ENCODE results near the gene FRMD7.

The FRMD7 gene

GRCh38 chrX:132086672-132087071 lies 41.1 kb downstream of the FRMD7 start:
- Histone ChIP-seq H3K4me1 (ENCODE audit: control insufficient read depth, insufficient read depth, low read length) (no peaks in the 10 kb centered on the region), H3K9me3 (ENCODE audit: control insufficient read depth, insufficient read depth, low read depth, low read length) (no peaks in the 10 kb centered on the region), H3K4me3 (ENCODE audit: low read depth, low read length) (no peak overlapping the region), H3K36me3 (ENCODE audit: control insufficient read depth in 2 of 2, insufficient read depth in 1 of 2, low read length in 2 of 2) (no peaks in the 10 kb centered on the region), H3K27ac (ENCODE audit: extremely low read depth, low read depth, low read length) (no peak overlapping the region)
- TF ChIP-seq MEIS1 (CRISPR knock-in tag; IDR thresholded peaks at IDR 0.05; ENCODE audit: borderline replicate concordance), result no peak
- TF ChIP-seq, protein P1, sequence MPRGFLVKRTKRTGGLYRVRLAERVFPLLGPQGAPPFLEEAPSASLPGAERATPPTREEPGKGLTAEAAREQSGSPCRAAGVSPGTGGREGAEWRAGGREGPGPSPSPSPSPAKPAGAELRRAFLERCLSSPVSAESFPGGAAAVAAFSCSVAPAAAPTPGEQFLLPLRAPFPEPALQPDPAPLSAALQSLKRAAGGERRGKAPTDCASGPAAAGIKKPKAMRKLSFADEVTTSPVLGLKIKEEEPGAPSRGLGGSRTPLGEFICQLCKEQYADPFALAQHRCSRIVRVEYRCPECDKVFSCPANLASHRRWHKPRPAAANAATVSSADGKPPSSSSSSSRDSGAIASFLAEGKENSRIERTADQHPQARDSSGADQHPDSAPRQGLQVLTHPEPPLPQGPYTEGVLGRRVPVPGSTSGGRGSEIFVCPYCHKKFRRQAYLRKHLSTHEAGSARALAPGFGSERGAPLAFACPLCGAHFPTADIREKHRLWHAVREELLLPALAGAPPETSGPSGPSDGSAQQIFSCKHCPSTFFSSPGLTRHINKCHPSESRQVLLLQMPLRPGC (tag by site-specific recombination; IDR thresholded peaks at IDR 0.05), result no peak
- TF ChIP-seq, protein P2, sequence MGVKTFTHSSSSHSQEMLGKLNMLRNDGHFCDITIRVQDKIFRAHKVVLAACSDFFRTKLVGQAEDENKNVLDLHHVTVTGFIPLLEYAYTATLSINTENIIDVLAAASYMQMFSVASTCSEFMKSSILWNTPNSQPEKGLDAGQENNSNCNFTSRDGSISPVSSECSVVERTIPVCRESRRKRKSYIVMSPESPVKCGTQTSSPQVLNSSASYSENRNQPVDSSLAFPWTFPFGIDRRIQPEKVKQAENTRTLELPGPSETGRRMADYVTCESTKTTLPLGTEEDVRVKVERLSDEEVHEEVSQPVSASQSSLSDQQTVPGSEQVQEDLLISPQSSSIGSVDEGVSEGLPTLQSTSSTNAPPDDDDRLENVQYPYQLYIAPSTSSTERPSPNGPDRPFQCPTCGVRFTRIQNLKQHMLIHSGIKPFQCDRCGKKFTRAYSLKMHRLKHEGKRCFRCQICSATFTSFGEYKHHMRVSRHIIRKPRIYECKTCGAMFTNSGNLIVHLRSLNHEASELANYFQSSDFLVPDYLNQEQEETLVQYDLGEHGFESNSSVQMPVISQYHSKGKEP (tag by site-specific recombination; IDR thresholded peaks at IDR 0.05), result no peak
- TF ChIP-seq SP7 (tag by site-specific recombination; IDR thresholded peaks at IDR 0.05), result no peak
- TF ChIP-seq ZNF2 (tag by site-specific recombination; IDR thresholded peaks at IDR 0.05), result no peak
- TF ChIP-seq ZNF658 (tag by site-specific recombination; IDR thresholded peaks at IDR 0.05), result no peak
- no peak for TF ChIP-seq ZNF157 (tag by site-specific recombination; IDR thresholded peaks at IDR 0.05)
- TF ChIP-seq ZNF777 (tag by site-specific recombination; IDR thresholded peaks at IDR 0.05; ENCODE audit: borderline replicate concordance), result no peak
- no peak for TF ChIP-seq HOXD13 (CRISPR knock-in tag; IDR thresholded peaks at IDR 0.05; ENCODE audit: borderline replicate concordance)
- TF ChIP-seq ZNF394 (tag by site-specific recombination; IDR thresholded peaks at IDR 0.05; ENCODE audit: borderline replicate concordance), result no peak
- TF ChIP-seq ZNF521 (tag by site-specific recombination; IDR thresholded peaks at IDR 0.05), result no peak
- TF ChIP-seq ZNF560 (tag by site-specific recombination; IDR thresholded peaks at IDR 0.05; ENCODE audit: borderline replicate concordance), result no peak
- ChIA-PET CTCF (interaction anchor here (1.1 to 1.3 kb wide), 2 partner anchors 18 to 245 kb away, joined by 3 to 4 read pairs; no protein-coding TSS in a partner anchor), POLR2A (no interaction called here)

DNA sequence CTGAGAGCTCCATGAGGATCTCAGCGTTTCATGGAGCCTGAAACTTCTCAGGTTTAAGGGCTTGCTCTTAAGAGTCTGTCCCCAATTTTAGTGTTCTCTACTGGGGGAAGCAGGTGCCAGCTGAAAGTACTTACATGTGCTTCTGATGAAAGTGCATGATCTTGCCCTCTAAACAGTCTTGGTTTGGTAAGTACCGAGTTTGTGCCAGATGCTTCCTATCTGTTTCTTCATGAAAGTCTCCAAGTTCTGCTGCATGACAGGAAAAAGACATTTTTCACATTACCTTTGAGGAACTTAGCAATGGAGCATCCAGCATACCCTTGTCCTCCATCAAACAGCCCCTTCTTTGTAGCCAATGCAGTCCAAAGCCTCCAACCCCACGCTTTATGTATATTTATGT lies 42.0 kb downstream of the FRMD7 start:
- Histone ChIP-seq H3K4me3 (ENCODE audit: low read depth, low read length) (no peak overlapping the region), H3K36me3 (ENCODE audit: control insufficient read depth in 2 of 2, insufficient read depth in 1 of 2, low read length in 2 of 2) (no peaks in the 10 kb centered on the region), H3K4me1 (ENCODE audit: control insufficient read depth, insufficient read depth, low read length) (no peaks in the 10 kb centered on the region), H3K27ac (ENCODE audit: extremely low read depth, low read depth, low read length) (no peak overlapping the region), H3K9me3 (ENCODE audit: control insufficient read depth, insufficient read depth, low read depth, low read length) (no peaks in the 10 kb centered on the region)
- ChIA-PET CTCF (interaction anchor here (1.3 kb wide), 1 partner anchor 244 kb away, joined by 3 read pairs; no protein-coding TSS in a partner anchor), POLR2A (no interaction called here)
- TF ChIP-seq BCL11A (tag by site-specific recombination; IDR thresholded peaks at IDR 0.05; ENCODE audit: low read depth), result no peak
- no peak for TF ChIP-seq ZNF561 (tag by site-specific recombination; IDR thresholded peaks at IDR 0.05; ENCODE audit: borderline replicate concordance)
- TF ChIP-seq ZNF391 (tag by site-specific recombination; IDR thresholded peaks at IDR 0.05; ENCODE audit: borderline replicate concordance, low read depth), result no peak
- no peak for TF ChIP-seq ZNF529 (tag by site-specific recombination; IDR thresholded peaks at IDR 0.05; ENCODE audit: insufficient replicate concordance)
- no peak for TF ChIP-seq ZNF18 (tag by site-specific recombination; IDR thresholded peaks at IDR 0.05)
- TF ChIP-seq ZNF776 (tag by site-specific recombination; IDR thresholded peaks at IDR 0.05; ENCODE audit: borderline replicate concordance), result no peak
- no peak for TF ChIP-seq ZNF248 (tag by site-specific recombination; IDR thresholded peaks at IDR 0.05)
- no peak for TF ChIP-seq HOXD13 (CRISPR knock-in tag; IDR thresholded peaks at IDR 0.05; ENCODE audit: borderline replicate concordance)
- TF ChIP-seq, protein P3, sequence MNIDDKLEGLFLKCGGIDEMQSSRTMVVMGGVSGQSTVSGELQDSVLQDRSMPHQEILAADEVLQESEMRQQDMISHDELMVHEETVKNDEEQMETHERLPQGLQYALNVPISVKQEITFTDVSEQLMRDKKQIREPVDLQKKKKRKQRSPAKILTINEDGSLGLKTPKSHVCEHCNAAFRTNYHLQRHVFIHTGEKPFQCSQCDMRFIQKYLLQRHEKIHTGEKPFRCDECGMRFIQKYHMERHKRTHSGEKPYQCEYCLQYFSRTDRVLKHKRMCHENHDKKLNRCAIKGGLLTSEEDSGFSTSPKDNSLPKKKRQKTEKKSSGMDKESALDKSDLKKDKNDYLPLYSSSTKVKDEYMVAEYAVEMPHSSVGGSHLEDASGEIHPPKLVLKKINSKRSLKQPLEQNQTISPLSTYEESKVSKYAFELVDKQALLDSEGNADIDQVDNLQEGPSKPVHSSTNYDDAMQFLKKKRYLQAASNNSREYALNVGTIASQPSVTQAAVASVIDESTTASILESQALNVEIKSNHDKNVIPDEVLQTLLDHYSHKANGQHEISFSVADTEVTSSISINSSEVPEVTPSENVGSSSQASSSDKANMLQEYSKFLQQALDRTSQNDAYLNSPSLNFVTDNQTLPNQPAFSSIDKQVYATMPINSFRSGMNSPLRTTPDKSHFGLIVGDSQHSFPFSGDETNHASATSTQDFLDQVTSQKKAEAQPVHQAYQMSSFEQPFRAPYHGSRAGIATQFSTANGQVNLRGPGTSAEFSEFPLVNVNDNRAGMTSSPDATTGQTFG (tag by site-specific recombination; IDR thresholded peaks at IDR 0.05; ENCODE audit: borderline replicate concordance), result no peak
- TF ChIP-seq ZNF677 (tag by site-specific recombination; IDR thresholded peaks at IDR 0.05), result no peak
- TF ChIP-seq PRDM2 (tag by site-specific recombination; IDR thresholded peaks at IDR 0.05; ENCODE audit: borderline replicate concordance), result no peak
